Erythroblast (primary cell): ENCODE data around the gene WDR93.

Experiments used
- GATA1 ChIP-seq: IDR thresholded peaks from 2 replicates; pipeline ENCODE4 v1.6.1; 2011; ENCODE audit warnings: low read depth, mild to moderate bottlenecking, control low read depth, low read length, moderate library complexity
- POLR2A ChIP-seq: IDR thresholded peaks from 2 replicates; pipeline ENCODE4 v1.6.1; 2011; ENCODE audit warnings: mild to moderate bottlenecking, low read length

DNA sequence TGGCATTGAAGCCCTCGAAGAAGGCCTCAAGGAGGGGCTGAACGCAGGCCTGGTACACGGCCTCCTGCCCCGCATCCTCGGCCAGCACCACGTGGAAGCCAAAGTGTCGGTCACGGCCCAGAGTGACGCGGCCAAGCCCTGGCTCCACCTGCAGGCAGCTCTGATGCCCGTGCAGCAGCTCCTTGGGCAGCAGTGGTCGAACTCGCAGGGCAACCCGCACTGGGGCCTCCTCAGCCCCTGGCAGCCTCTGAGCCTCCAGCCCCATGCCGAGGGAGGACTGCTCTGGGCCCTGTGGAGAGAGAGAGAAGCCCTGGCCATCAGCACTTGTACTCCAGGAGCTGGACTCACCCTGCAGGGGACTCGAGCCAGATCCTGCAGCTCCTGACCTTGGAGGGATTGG lies 37.9 kb upstream of the WDR93 start:
- TF ChIP-seq POLR2A (no peak), GATA1 (no peak)
